HFFc6 (cell line): ENCODE measurements around the gene PTTG1IP2. TPM values are rescaled to one million over a fixed set of nuclear protein-coding genes. Genes with fewer than 3 reads are reported as not detected.
A peak's percentile ranks its signal among the peaks of the same experiment; 100 is the strongest.
"Not testable (repeated sequence)": the region's sequence is repeated elsewhere in the genome, so short reads cannot be mapped to it uniquely, and the experiment has no call there.

ENCODE experiments used
- DNase-seq: peaks from one replicate; pipeline ENCODE4 v3.0.0-alpha.2; 2018
- H3K27ac Mint-ChIP-seq: 2 replicates; pipeline ENCODE4 v1.8.0; 2020; ENCODE audit warnings: mild to moderate bottlenecking, mixed read lengths
- H3K27me3 Mint-ChIP-seq: 2 replicates; pipeline ENCODE4 v1.8.0; 2021; ENCODE audit warnings: mild to moderate bottlenecking, moderate library complexity, mixed read lengths; ENCODE audit not compliant: insufficient read depth
- H3K36me3 Mint-ChIP-seq: 2 replicates; pipeline ENCODE4 v1.8.0; 2021; ENCODE audit warnings: low read depth, mixed read lengths
- H3K4me1 Mint-ChIP-seq: 2 replicates; pipeline ENCODE4 v1.8.0; 2020; ENCODE audit warnings: low read depth, mixed read lengths
- H3K4me3 Mint-ChIP-seq: 2 replicates; pipeline ENCODE4 v1.8.0; 2020; ENCODE audit warnings: mild to moderate bottlenecking, moderate library complexity, mixed read lengths
- H3K9me3 Mint-ChIP-seq: 2 replicates; pipeline ENCODE4 v1.8.0; 2020; ENCODE audit warnings: mild to moderate bottlenecking, mixed read lengths
- total RNA-seq, 6 experiments: library from RNA; stranded (reverse); fragmentation: NEBNext Ultra II Directional; extraction: Animal tissue kit (Norgen Biotek cat#: 25700); gene quantifications; 2 replicates in 1 of 6; 3 replicates in 5 of 6; pipeline ENCODE4 v1.2.3, GENCODE V29; 2021
- TF ChIP-seq, protein P1 (sequence below): fragments of 200-600 bp; sonication (generic); IDR thresholded peaks from 2 replicates; pipeline ENCODE4 v1.5.0; 2021; ENCODE audit warnings: antibody characterized with exemption, mild to moderate bottlenecking

PTTG1IP2 gene
- total RNA-seq, 6 experiments from 2014 or later: not detected

DNA sequence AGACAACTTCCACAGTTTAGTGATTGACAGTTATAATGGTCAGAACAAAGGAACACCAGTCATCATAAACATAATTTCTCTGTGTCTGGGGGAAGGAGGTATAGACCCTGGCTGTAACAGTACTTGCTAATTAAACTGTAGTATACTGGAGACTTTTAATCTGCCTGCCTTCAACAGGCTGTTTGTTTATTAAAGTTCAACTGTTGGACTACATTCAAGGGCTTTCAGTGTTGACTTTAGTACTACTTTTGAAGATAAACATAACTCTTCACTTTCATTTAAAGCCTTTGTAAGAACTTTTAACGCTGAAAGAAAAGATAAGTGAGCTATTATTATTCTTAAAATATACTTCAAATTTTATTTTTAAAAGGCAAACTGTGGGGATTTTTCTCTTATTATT, 15.5 kb upstream of the PTTG1IP2 start:
- H3K9me3 Mint-ChIP-seq: no peaks in the 10 kb centered on the region
- H3K27ac Mint-ChIP-seq: no peak overlapping the region
- DNase-seq: no peak
- no peak overlapping the region for H3K4me3 Mint-ChIP-seq
- no peaks in the 10 kb centered on the region for H3K36me3 Mint-ChIP-seq
- no peaks in the 10 kb centered on the region; the same call in 1 of the 2 replicates for H3K27me3 Mint-ChIP-seq
- peaks cover 13% of the 10 kb centered on the region for H3K4me1 Mint-ChIP-seq
- TF ChIP-seq, protein P1, sequence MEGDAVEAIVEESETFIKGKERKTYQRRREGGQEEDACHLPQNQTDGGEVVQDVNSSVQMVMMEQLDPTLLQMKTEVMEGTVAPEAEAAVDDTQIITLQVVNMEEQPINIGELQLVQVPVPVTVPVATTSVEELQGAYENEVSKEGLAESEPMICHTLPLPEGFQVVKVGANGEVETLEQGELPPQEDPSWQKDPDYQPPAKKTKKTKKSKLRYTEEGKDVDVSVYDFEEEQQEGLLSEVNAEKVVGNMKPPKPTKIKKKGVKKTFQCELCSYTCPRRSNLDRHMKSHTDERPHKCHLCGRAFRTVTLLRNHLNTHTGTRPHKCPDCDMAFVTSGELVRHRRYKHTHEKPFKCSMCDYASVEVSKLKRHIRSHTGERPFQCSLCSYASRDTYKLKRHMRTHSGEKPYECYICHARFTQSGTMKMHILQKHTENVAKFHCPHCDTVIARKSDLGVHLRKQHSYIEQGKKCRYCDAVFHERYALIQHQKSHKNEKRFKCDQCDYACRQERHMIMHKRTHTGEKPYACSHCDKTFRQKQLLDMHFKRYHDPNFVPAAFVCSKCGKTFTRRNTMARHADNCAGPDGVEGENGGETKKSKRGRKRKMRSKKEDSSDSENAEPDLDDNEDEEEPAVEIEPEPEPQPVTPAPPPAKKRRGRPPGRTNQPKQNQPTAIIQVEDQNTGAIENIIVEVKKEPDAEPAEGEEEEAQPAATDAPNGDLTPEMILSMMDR: no peak

DNA sequence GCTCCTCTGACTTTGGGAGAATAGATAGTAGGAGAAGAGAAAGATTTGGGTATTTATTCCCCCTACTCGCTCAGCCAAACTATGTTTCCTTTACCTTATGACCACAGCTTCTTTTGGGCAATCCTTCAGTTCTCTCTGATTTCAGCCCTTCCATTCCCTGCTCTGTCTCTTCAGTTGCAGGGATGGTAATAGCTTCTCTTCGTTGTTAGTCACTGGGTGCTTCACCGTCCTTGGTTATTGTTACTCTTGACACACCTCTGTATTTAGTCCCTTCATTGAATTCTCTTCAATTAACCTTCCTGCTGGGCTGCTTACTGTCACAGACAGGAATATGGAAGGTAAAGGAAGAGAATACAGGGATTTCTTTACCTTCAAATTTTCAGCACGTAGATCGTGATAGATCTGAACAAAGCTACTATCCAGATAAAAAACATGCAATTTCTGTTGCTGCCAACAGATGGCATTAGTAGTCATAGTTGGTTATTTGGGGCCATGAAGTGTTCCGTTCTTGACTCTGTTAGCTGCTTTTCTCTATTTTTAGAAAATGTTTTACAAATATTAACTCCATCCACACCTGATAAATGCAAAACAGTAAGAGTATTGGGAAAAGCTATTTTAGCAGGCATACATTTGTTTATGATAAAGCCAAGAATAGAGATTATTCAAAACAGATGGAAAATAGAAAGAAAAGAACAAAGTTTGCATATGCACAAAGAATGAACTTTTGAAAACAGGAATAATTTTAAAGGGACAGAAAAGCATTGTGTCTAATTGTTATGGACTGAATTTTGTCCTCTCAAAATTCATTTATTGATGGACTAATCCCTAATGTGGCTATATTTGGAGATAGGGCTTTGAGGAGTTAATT, 14.0 kb upstream of the PTTG1IP2 start:
- H3K4me3 Mint-ChIP-seq: peak overlapping the region; percentile 83
- no peak overlapping the region for H3K27ac Mint-ChIP-seq
- H3K4me1 Mint-ChIP-seq: peaks cover 13% of the 10 kb centered on the region

DNA sequence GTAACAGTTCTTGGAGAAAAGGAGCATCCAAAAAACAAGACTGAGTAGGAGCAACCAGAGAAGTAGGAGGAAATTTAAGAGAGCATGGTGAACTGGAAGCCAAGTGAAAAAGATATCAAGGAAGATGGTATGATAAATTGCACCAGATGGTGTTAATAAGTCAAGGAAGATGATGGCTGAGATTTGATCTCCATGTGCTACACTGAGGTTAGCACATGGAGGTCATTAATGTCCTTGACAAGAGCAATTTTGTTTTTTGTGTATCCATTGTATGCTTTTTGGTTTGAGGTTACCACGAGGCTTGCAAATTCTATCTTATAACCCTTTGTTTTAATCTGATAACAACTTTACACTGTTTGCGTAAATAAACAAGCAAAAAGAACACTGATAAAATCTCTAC, 11.3 kb upstream of the PTTG1IP2 start:
- DNase-seq: no peak
- TF ChIP-seq, protein P1: no peak
- Mint-ChIP-seq H3K9me3 (no peaks in the 10 kb centered on the region), H3K36me3 (no peaks in the 10 kb centered on the region), H3K4me3 (no peak overlapping the region), H3K27me3 (no peaks in the 10 kb centered on the region; the same call in 1 of the 2 replicates), H3K27ac (no peak overlapping the region), H3K4me1 (peaks cover 13% of the 10 kb centered on the region)

More for the DNA sequence above, 14.0 kb upstream of the PTTG1IP2 start:
- peak; percentile 51 for DNase-seq
- H3K27me3 Mint-ChIP-seq: no peaks in the 10 kb centered on the region; the same call in 1 of the 2 replicates
- no peaks in the 10 kb centered on the region for H3K36me3 Mint-ChIP-seq
- TF ChIP-seq, protein P1: peak; percentile 81
- H3K9me3 Mint-ChIP-seq: no peaks in the 10 kb centered on the region

DNA sequence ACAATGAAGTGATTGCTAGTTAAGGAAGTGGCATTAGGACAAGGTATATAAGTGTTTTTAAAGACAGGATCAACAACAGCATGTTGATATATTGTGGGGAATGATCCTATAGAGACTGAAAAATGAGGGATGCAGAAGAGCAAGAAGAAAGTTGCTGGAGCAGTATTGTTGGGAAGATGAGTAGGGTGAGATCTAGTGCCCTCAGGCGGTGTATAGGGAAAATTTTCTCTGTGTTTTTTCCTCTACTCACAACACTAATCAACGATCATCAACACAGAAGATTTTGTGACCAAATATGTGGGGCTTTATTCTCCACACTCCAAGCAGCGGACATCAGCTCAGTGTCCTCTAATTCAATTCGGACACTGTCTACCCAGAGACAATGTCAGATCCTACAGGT, 9.6 kb upstream of the PTTG1IP2 start:
- no peak for DNase-seq
- no peaks in the 10 kb centered on the region; the same call in 1 of the 2 replicates for H3K27me3 Mint-ChIP-seq
- H3K4me3 Mint-ChIP-seq: no peak overlapping the region
- H3K9me3 Mint-ChIP-seq: peaks cover 14% of the 10 kb centered on the region
- no peak overlapping the region for H3K27ac Mint-ChIP-seq
- TF ChIP-seq, protein P1: no peak
- peaks cover 18% of the 10 kb centered on the region for H3K4me1 Mint-ChIP-seq
- H3K36me3 Mint-ChIP-seq: peaks cover 8% of the 10 kb centered on the region

DNA sequence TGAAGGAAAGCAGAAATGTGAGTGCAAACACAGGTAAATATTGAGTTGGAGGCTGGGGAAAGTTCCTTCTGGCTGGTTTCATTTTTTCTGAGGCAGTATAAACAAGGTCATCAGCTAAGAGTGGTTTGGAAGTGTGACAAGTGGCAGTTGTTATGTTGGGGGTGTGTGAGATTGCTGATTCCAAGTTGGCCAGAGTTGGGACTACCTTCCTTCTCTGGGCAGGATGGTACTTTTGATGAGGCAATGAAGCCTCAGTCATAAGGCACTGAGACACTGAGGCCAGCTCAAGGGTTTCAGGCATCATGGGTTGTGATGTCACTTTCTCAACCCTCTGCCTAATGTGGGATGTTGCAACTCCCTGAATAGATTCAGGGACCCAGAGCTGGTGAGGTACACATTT, 8.2 kb upstream of the PTTG1IP2 start:
- DNase-seq: no peak
- TF ChIP-seq, protein P1: no peak
- Mint-ChIP-seq H3K4me1 (peaks cover 7% of the 10 kb centered on the region; the same call in 1 of the 2 replicates), H3K27ac (no peak overlapping the region), H3K4me3 (no peak overlapping the region), H3K9me3 (peaks cover 26% of the 10 kb centered on the region), H3K36me3 (peaks cover 18% of the 10 kb centered on the region), H3K27me3 (no peaks in the 10 kb centered on the region; the same call in 1 of the 2 replicates)

DNA sequence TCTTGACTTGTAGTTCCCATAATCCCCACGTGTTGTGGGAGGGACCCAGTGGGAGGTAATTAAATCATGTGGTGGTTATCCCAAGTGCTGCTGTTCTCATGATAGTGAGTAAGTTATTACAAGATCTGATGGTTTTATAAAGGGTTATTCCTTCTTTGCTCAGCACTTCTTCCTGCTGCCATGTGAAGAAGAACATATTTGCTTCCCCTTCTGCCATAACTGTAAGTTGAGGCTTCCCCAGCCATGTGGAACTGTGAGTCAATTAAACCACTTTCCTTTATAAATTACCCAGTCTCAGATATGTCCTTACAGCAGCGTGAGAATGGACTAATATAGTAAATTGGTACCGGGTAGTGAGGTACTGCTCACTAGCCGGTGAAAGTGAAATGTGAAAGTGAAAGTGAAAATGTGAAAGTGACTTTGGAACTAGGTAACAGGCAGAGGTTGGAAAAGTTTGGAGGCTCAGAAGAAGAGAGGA, 6.2 kb upstream of the PTTG1IP2 start:
- not testable (repeated sequence) for H3K27me3 Mint-ChIP-seq, DNase-seq, H3K4me1 Mint-ChIP-seq, H3K27ac Mint-ChIP-seq
- Mint-ChIP-seq H3K9me3 (peaks cover 26% of the 10 kb centered on the region), H3K36me3 (peaks cover 18% of the 10 kb centered on the region), H3K4me3 (peak overlapping the region; percentile 61)
